Upper lobe of right lung (tissue), 1 donor: ENCODE results near the gene TBKBP1. TPM values are rescaled to one million over a fixed set of nuclear protein-coding genes. Genes with fewer than 3 reads are reported as not detected.

ENCODE experiments used
- ATAC-seq: fragments of 200-7000 bp; cut with Tn5 transposase; one replicate; pipeline ENCODE4 v1.9.1; 2020; ENCODE audit warnings: mild to moderate bottlenecking, moderate library complexity
- DNase-seq: peaks from one replicate; pipeline ENCODE4 v3.0.0-alpha.2; 2020
- H3K27ac ChIP-seq: fragments of 200-600 bp; one replicate; pipeline ENCODE4 v1.8.0; 2022
- H3K27me3 ChIP-seq: fragments of 200-600 bp; one replicate; pipeline ENCODE4 v1.8.0; 2022; ENCODE audit warnings: mild to moderate bottlenecking
- H3K36me3 ChIP-seq: fragments of 200-600 bp; one replicate; pipeline ENCODE4 v1.8.0; 2022
- H3K4me1 ChIP-seq: fragments of 200-600 bp; one replicate; pipeline ENCODE4 v1.8.0; 2022
- H3K4me3 ChIP-seq: fragments of 200-600 bp; one replicate; pipeline ENCODE4 v1.8.0; 2022; ENCODE audit warnings: mild to moderate bottlenecking
- H3K9me3 ChIP-seq: fragments of 200-600 bp; one replicate; pipeline ENCODE4 v1.8.0; 2022
- intact Hi-C: fragments of 100-400 bp; cut with DNase I; formaldehyde crosslinking; loops from one replicate; pipeline ENCODE4 v1.11.0; 2022
- total RNA-seq: library from RNA; stranded (reverse); fragmentation: NEBNext Ultra II Directional; extraction: Animal tissue kit (Norgen Biotek cat#: 25700); gene quantifications from one replicate; pipeline ENCODE4 v1.2.1, GENCODE V29; 2021
- TF ChIP-seq, protein P1 (sequence below): fragments of 200-600 bp; IDR thresholded peaks from one replicate; pipeline ENCODE4 v1.8.0; 2022; ENCODE audit warnings: antibody characterized with exemption
- donor health status: DM: no; HTN: yes; CAD: no; lungs with severe emphysema.

Gene TBKBP1
- total RNA-seq, 1 donor from 2014 or later = 14.7 TPM

DNA sequence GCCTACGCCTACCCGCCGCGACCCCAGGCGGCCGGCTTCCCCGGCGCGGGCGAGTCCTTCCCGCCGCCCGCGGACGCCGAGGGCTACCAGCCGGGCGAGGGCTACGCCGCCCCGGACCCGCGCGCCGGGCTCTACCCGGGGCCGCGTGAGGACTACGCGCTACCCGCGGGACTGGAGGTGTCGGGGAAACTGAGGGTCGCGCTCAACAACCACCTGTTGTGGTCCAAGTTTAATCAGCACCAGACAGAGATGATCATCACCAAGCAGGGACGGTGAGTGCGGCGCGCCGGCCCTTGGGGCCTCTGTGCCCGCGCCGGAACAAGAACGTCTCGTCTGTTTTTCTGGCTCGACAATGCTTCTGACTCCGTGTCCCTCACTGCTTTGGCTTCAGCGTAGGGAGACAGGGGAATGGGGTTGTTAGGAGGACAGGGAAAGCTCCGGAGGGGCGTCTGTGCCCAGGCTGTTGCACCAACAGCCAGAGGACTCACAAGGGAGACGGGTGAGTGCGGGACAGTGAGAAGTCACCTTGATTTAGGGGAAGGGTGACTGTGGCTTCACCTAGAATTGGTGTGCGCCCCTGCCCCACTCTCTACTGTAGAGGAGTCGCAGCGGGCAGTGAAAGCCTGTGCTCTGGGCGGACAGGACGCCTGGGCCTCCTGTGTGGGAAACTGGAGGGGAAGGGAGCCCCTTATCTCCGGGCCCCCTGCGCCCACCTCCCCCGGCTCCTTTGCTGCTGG is 39.9 kb downstream of the TBKBP1 start:
- ATAC-seq (no peak), DNase-seq (peak; percentile 49)
- TF ChIP-seq, protein P1, sequence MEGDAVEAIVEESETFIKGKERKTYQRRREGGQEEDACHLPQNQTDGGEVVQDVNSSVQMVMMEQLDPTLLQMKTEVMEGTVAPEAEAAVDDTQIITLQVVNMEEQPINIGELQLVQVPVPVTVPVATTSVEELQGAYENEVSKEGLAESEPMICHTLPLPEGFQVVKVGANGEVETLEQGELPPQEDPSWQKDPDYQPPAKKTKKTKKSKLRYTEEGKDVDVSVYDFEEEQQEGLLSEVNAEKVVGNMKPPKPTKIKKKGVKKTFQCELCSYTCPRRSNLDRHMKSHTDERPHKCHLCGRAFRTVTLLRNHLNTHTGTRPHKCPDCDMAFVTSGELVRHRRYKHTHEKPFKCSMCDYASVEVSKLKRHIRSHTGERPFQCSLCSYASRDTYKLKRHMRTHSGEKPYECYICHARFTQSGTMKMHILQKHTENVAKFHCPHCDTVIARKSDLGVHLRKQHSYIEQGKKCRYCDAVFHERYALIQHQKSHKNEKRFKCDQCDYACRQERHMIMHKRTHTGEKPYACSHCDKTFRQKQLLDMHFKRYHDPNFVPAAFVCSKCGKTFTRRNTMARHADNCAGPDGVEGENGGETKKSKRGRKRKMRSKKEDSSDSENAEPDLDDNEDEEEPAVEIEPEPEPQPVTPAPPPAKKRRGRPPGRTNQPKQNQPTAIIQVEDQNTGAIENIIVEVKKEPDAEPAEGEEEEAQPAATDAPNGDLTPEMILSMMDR = no peak
- peaks cover 8% of the 10 kb centered on the region for H3K4me1 ChIP-seq
- peaks cover 46% of the 10 kb centered on the region for H3K27me3 ChIP-seq
- H3K27ac ChIP-seq = peak overlapping the region; percentile 24
- H3K36me3 ChIP-seq = no peaks in the 10 kb centered on the region
- intact Hi-C loops = no loop called here
- peak overlapping the region; percentile 43 for H3K4me3 ChIP-seq
- no peaks in the 10 kb centered on the region for H3K9me3 ChIP-seq

DNA sequence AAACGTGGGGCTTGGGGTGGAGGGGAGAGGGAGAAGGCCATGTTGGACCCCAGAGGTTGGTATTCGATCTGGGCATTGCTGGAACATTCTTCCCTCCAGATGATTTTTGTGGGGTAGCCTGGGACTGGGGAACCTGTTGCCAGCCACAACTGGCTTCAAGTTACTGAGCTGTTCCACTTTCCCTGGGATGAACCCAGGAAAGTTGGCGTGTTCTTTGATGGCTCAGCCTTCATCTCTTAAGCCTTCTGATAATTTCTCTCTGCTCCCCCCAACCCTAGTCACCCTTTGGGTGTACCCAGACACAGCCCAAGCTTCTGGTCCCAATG is 41.1 kb downstream of the TBKBP1 start:
- intact Hi-C loops = no loop called here
- peak overlapping the region; percentile 39 for H3K4me3 ChIP-seq
- no peak for DNase-seq
- H3K9me3 ChIP-seq = no peaks in the 10 kb centered on the region
- ATAC-seq = no peak
- no peaks in the 10 kb centered on the region for H3K36me3 ChIP-seq
- peaks cover 46% of the 10 kb centered on the region for H3K27me3 ChIP-seq
- TF ChIP-seq, protein P1 = no peak
- H3K27ac ChIP-seq = no peak overlapping the region
- peaks cover 8% of the 10 kb centered on the region for H3K4me1 ChIP-seq

DNA sequence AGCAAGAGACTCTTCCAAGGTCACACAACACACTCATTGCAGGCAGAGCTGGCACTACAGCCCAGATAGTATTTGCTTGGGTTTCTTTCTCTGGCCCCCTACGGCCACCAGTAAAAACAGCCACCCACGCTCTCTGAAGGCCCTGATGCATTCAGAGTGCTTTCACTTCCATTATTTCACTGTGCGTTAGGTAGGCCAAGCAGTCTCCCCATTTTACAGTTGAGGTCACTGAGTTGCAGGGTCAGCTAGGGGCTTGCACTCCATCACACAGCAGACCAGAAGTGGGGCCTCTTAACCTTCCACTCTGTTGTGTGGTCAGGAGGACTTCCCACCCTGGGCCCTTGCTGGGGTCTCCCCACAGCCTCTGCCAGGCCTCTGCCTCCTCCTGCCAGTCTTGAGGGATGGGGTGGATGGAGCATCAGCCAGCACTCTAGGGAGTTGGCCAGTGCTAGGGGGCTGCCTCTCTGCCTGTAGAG is 41.6 kb downstream of the TBKBP1 start:
- peaks cover 44% of the 10 kb centered on the region for H3K27me3 ChIP-seq

DNA sequence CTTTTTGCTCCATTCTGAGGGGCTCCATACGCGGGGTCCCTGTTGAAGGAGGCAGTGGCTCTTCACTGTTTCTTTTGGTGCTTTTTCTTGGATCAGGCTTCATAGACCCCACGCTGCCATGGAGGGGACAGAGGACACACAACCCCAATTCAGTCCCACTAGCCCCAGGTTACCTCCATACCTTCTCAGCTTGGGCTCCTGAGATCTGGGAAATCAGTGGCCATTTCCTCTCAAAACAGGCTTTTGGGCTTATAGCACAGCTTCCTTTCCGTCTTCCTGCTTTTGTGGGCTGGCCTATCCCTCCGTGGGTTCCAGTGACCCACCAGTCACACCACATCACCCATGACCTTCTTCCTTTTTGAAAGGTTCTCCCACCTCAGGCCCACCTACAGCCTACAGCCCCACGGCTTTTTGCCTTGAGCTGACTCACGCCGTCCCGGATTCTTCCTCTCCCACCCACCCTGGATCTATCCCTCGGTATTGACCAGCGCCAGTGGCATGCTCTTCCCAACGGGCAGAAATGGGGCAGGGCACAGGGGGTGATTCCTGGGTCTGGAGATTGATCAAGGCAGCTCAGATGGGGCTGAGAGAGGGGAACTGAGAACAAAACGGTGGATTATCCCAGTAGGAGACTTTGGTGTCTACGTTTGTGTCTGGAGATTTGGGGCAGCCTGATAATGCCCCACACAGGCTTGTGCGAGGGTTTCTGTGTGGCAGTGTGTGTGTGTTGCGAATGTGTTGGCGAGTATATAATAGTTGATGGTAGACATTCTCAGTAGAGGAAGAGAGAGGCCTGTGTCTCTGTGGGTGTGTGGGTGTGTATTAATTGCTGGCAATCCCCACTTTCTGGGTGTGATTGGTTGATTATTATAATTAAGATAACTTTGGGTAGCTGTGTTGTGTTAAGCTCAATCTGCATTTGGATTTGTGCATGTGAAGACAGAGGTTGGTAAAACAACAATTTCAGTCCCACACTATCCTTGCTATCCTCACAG is 42.8 kb downstream of the TBKBP1 start:
- ATAC-seq (no peak), DNase-seq (peak; percentile 36)
- Histone ChIP-seq H3K9me3 (no peaks in the 10 kb centered on the region), H3K27me3 (peaks cover 32% of the 10 kb centered on the region), H3K36me3 (no peaks in the 10 kb centered on the region), H3K4me1 (peaks cover 8% of the 10 kb centered on the region), H3K4me3 (no peak overlapping the region), H3K27ac (no peak overlapping the region)
- intact Hi-C loops = no loop called here
- TF ChIP-seq, protein P1 = no peak

More for the DNA sequence above, 41.6 kb downstream of the TBKBP1 start:
- no peak for ATAC-seq
- H3K27ac ChIP-seq = no peak overlapping the region
- peaks cover 8% of the 10 kb centered on the region for H3K4me1 ChIP-seq
- H3K9me3 ChIP-seq = no peaks in the 10 kb centered on the region
- peak; percentile 31 for DNase-seq
- H3K36me3 ChIP-seq = no peaks in the 10 kb centered on the region
- intact Hi-C loops = no loop called here
- H3K4me3 ChIP-seq = peak overlapping the region; percentile 39
- TF ChIP-seq, protein P1 = no peak

DNA sequence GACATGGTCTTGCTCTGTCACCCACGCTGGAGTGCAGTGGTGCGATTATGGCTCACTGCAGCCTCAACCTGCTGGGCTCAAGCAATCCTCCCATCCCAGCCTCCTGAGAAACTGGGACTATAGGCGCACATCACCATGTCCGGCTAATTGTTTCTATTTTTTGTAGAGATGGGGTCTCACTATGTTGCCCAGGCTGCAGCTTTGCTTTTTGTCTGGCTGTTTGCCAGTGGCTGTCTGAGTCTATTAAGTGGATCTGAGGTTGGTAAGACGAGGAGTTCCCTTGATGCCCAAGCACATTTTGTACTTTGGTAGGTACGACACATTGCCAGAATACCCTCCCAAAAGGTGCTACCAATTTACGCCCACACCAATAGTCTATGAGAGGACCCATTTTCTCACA is 44.2 kb downstream of the TBKBP1 start:
- Histone ChIP-seq H3K4me1 (peaks cover 3% of the 10 kb centered on the region), H3K4me3 (no peak overlapping the region), H3K9me3 (no peaks in the 10 kb centered on the region), H3K27me3 (peaks cover 20% of the 10 kb centered on the region), H3K27ac (no peak overlapping the region), H3K36me3 (no peaks in the 10 kb centered on the region)
- intact Hi-C loops = no loop called here
- TF ChIP-seq, protein P1 = no peak
- ATAC-seq = no peak
- DNase-seq = no peak
